GM18511 (cell line): Measurements from ENCODE around the gene BRD7.

Experiments used
- ATAC-seq: cut with Tn5 transposase; IDR thresholded peaks from one replicate; pipeline ENCODE4 v1.9.1; 2021; ENCODE audit warnings: mild to moderate bottlenecking, moderate library complexity; ENCODE audit not compliant: unreplicated experiment

The BRD7 gene

GRCh38 chr16:50275428-50276325, 93.1 kb downstream of the BRD7 start:
- ATAC-seq, result no peak

- no peak for ATAC-seq
Observed at GRCh38 chr16:50275098-50275415, 93.7 kb downstream of the BRD7 start.

GRCh38 chr16:50274326-50275097, 94.3 kb downstream of the BRD7 start:
- ATAC-seq, result peak; percentile 60

GRCh38 chr16:50273888-50274325, 94.9 kb downstream of the BRD7 start:
- peak; percentile 79 for ATAC-seq

GRCh38 chr16:50273382-50273690, 95.5 kb downstream of the BRD7 start:
- ATAC-seq, result no peak

GRCh38 chr16:50272687-50273381, 96.0 kb downstream of the BRD7 start:
- no peak for ATAC-seq

GRCh38 chr16:50272111-50272571, 96.6 kb downstream of the BRD7 start:
- ATAC-seq, result no peak

- ATAC-seq, result no peak
Observed at GRCh38 chr16:50271148-50272041, 97.4 kb downstream of the BRD7 start.

- no peak for ATAC-seq
Observed at GRCh38 chr16:50270510-50271147, 98.2 kb downstream of the BRD7 start.

GRCh38 chr16:50269769-50270509, 98.8 kb downstream of the BRD7 start:
- ATAC-seq, result no peak

GRCh38 chr16:50269061-50269705, 99.6 kb downstream of the BRD7 start:
- ATAC-seq, result no peak

GRCh38 chr16:50268352-50268751, 100.4 kb downstream of the BRD7 start:
- ATAC-seq, result no peak

GRCh38 chr16:50267651-50268050, 101.1 kb downstream of the BRD7 start:
- ATAC-seq, result no peak

GRCh38 chr16:50267151-50267631, 101.6 kb downstream of the BRD7 start:
- ATAC-seq, result no peak

GRCh38 chr16:50266337-50267091, 102.3 kb downstream of the BRD7 start, which contains the start of gene ADCY7:
ADCY7 (plus strand) TSS chr16:50266551; CDS start chr16:50288180, 21,629 bp downstream.
- ATAC-seq, result peak; percentile 90
